ENCODE results near the gene KARS1.

KARS1 gene

DNA sequence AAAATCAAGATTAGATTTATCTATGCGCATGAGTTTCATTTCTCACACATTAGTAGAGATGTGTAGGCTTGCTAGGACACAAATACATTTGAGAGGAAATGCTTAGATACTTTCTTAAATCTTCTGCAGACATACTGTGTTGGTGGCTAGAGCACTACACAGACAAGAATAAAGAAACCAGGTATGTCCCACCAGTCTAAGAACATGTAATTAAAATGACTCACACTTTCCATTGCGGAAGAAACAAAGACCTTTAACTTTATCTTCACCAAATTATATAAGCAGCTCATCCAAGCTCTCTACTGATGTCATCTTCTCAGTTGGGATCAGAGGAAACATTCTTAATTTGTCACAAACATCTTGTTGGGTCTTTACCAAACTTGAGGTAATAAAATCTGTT is 68.7 kb downstream of the KARS1 start:
- no peak for DNase-seq

- DNase-seq = no peak
These were observed 69.3 kb downstream of the KARS1 start for GRCh38 chr16:75578212-75578611.
